Pancreas (tissue), 10 donors: ENCODE results near the gene MAP3K20. TPM values are rescaled to one million over a fixed set of nuclear protein-coding genes. Genes with fewer than 3 reads are reported as not detected.

Experiments
- ATAC-seq, 4 donors: fragments of 200-7000 bp; cut with Tn5 transposase; one replicate each; pipeline versions ENCODE4 v1.8.0 to v1.9.1; 2020; ENCODE audit warnings: mild to moderate bottlenecking in 4 of 4, moderate library complexity in 4 of 4
- DNase-seq, 6 donors: peaks; one replicate each; pipeline ENCODE4 v3.0.0-alpha.2; 2020
- FAIRE-seq: peaks from 2 replicates; lab custom pipeline; 2012; peaks lifted over from hg19 to GRCh38; lab: Jason Lieb, UNC
- H3K27ac ChIP-seq, 4 donors: fragments of 200-600 bp; sonication (generic); 1 replicate in 3 of 4; 2 replicates in 1 of 4; pipeline versions ENCODE4 v1.5.0 to v1.8.0; 2020
- H3K27me3 ChIP-seq, 4 donors: fragments of 200-600 bp; one replicate each; pipeline ENCODE4 v1.8.0; 2021
- H3K36me3 ChIP-seq, 3 donors: fragments of 200-600 bp; sonication (generic) in 1 of 3; one replicate each; pipeline versions ENCODE4 v1.5.0 to v1.8.0; 2020 to 2021
- H3K4me1 ChIP-seq, 3 donors: fragments of 200-600 bp; one replicate each; pipeline ENCODE4 v1.8.0; 2021
- H3K4me3 ChIP-seq, 4 donors: fragments of 200-600 bp; sonication (generic) in 2 of 4; one replicate each; pipeline versions ENCODE4 v1.5.0 to v1.8.0; 2020 to 2021
- H3K9me3 ChIP-seq, 4 donors: fragments of 200-600 bp; one replicate each; pipeline ENCODE4 v1.8.0; 2021
- WGBS, 2 donors: extraction: QIAGEN DNeasy Blood & Tissue Kit; methylation state at CpG; one replicate each; pipeline ENCODE4 v1.1.7; 2013; 5-methylcytosine and 5-hydroxymethylcytosine counted together
- intact Hi-C, 3 donors: fragments of 100-400 bp; cut with DNase I; formaldehyde crosslinking; loops; one replicate each; pipeline versions ENCODE4 v1.11.1 to v1.14.2; 2022
- polyA plus RNA-seq, 2 donors: library from polyadenylated mRNA; stranded (reverse); fragments of 200-250 nt; gene quantifications; one replicate each; pipeline ENCODE4 v1.2.3, GENCODE V29; 2013
- total RNA-seq, 6 donors: library from RNA; stranded (reverse); fragmentation: NEBNext Ultra II Directional in 4 of 6; extraction: Animal tissue kit (Norgen Biotek cat#: 25700) in 4 of 6; gene quantifications; one replicate each; pipeline versions ENCODE4 v1.2.1 to v1.2.4, GENCODE V29; 2021 to 2023
- TF ChIP-seq, protein P1 (sequence below), 4 donors: fragments of 200-600 bp; sonication (generic) in 3 of 4; IDR thresholded peaks; one replicate each; pipeline versions ENCODE4 v1.5.0 to v1.8.0; 2021; ENCODE audit warnings: antibody characterized with exemption in 4 of 4
- donor health status: healthy with polysubstance abuse.
- donor health status: DM: no; HTN: no; CAD: no; lungs with moderate emphysema.
- donor health status: DM: no; HTN: no; CAD: no.
- donor health status: control.
- donor health status: control.
- donor health status: Bipolar disorder and iron deficiency.
- donor health status: DM: yes; HTN: yes; CAD: no.
- donor health status: DM: no; HTN: no; CAD: no.
- donor health status: DM: no; HTN: no; CAD: no.
- donor health status: DM: yes; HTN: yes; CAD: no.

MAP3K20 gene
- total and polyA plus RNA-seq, 8 donors: 4.1 to 23.7 (median 8.2) TPM

- Histone ChIP-seq H3K36me3 (no peaks in the 10 kb centered on the region), H3K27me3 (no peaks in the 10 kb centered on the region), H3K4me1 (no peaks in the 10 kb centered on the region), H3K27ac (no peak overlapping the region), H3K4me3 (no peak overlapping the region), H3K9me3 (no peaks in the 10 kb centered on the region)
- intact Hi-C loops: no loop called here
- TF ChIP-seq, protein P1, sequence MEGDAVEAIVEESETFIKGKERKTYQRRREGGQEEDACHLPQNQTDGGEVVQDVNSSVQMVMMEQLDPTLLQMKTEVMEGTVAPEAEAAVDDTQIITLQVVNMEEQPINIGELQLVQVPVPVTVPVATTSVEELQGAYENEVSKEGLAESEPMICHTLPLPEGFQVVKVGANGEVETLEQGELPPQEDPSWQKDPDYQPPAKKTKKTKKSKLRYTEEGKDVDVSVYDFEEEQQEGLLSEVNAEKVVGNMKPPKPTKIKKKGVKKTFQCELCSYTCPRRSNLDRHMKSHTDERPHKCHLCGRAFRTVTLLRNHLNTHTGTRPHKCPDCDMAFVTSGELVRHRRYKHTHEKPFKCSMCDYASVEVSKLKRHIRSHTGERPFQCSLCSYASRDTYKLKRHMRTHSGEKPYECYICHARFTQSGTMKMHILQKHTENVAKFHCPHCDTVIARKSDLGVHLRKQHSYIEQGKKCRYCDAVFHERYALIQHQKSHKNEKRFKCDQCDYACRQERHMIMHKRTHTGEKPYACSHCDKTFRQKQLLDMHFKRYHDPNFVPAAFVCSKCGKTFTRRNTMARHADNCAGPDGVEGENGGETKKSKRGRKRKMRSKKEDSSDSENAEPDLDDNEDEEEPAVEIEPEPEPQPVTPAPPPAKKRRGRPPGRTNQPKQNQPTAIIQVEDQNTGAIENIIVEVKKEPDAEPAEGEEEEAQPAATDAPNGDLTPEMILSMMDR (IDR thresholded peaks at IDR 0.05): no peak
- ATAC-seq (no peak), DNase-seq (no peak), FAIRE-seq (no peak)
- whole genome bisulfite sequencing, 2 donors: 96% methylated on average over 4 of the region's 4 CpGs
Observed at GRCh38 chr2:173148520-173148919, 72.9 kb downstream of the MAP3K20 start.

GRCh38 chr2:173149491-173149890 is 73.8 kb downstream of the MAP3K20 start:
- FAIRE-seq (no peak), ATAC-seq (no peak), DNase-seq (no peak)
- TF ChIP-seq, protein P1 (IDR thresholded peaks at IDR 0.05): no peak
- H3K36me3 ChIP-seq: no peaks in the 10 kb centered on the region
- no peaks in the 10 kb centered on the region for H3K9me3 ChIP-seq
- no peaks in the 10 kb centered on the region for H3K4me1 ChIP-seq
- WGBS, 2 donors: 90 to 94% methylated on average over 4 of the region's 4 CpGs
- H3K4me3 ChIP-seq: no peak overlapping the region
- H3K27me3 ChIP-seq: no peaks in the 10 kb centered on the region
- H3K27ac ChIP-seq: no peak overlapping the region
- intact Hi-C loops: no loop called here

- H3K27ac ChIP-seq: no peak overlapping the region
- no peaks in the 10 kb centered on the region for H3K36me3 ChIP-seq
- TF ChIP-seq, protein P1 (IDR thresholded peaks at IDR 0.05): no peak
- DNase-seq (no peak), ATAC-seq (peak in 1 of 4 donors; percentile 56), FAIRE-seq (no peak)
- intact Hi-C loops: no loop called here
- no peaks in the 10 kb centered on the region for H3K27me3 ChIP-seq
- WGBS, 2 donors: 88 to 90% methylated on average over 2 of the region's 2 CpGs
- no peaks in the 10 kb centered on the region for H3K9me3 ChIP-seq
- no peaks in the 10 kb centered on the region for H3K4me1 ChIP-seq
- no peak overlapping the region for H3K4me3 ChIP-seq
Observed at GRCh38 chr2:173150087-173150486, 74.4 kb downstream of the MAP3K20 start.

- FAIRE-seq (no peak), ATAC-seq (no peak), DNase-seq (no peak)
- Histone ChIP-seq H3K27ac (no peak overlapping the region), H3K4me3 (no peak overlapping the region), H3K36me3 (no peaks in the 10 kb centered on the region), H3K4me1 (no peaks in the 10 kb centered on the region), H3K9me3 (no peaks in the 10 kb centered on the region), H3K27me3 (no peaks in the 10 kb centered on the region)
- TF ChIP-seq, protein P1 (IDR thresholded peaks at IDR 0.05): no peak
- intact Hi-C loops: no loop called here
Observed at GRCh38 chr2:173150963-173151362, 75.3 kb downstream of the MAP3K20 start.

GRCh38 chr2:173151671-173152401 is 76.2 kb downstream of the MAP3K20 start:
- Histone ChIP-seq H3K27ac (no peak overlapping the region), H3K4me3 (no peak overlapping the region), H3K4me1 (no peaks in the 10 kb centered on the region), H3K36me3 (no peaks in the 10 kb centered on the region), H3K9me3 (no peaks in the 10 kb centered on the region), H3K27me3 (no peaks in the 10 kb centered on the region)
- 29 to 34% methylated on average over 3 of the region's 3 CpGs for WGBS, 2 donors
- ATAC-seq (no peak), FAIRE-seq (no peak), DNase-seq (no peak)
- intact Hi-C loops: no loop called here
- TF ChIP-seq, protein P1 (IDR thresholded peaks at IDR 0.05): no peak
